ENCODE data around the gene ZCCHC8.

The ZCCHC8 gene

GRCh38 chr12:122427403-122427802 is 73.3 kb downstream of the ZCCHC8 start:
- DNase-seq (ENCODE audit: low read depth in 2 of 2), result no peak

DNA sequence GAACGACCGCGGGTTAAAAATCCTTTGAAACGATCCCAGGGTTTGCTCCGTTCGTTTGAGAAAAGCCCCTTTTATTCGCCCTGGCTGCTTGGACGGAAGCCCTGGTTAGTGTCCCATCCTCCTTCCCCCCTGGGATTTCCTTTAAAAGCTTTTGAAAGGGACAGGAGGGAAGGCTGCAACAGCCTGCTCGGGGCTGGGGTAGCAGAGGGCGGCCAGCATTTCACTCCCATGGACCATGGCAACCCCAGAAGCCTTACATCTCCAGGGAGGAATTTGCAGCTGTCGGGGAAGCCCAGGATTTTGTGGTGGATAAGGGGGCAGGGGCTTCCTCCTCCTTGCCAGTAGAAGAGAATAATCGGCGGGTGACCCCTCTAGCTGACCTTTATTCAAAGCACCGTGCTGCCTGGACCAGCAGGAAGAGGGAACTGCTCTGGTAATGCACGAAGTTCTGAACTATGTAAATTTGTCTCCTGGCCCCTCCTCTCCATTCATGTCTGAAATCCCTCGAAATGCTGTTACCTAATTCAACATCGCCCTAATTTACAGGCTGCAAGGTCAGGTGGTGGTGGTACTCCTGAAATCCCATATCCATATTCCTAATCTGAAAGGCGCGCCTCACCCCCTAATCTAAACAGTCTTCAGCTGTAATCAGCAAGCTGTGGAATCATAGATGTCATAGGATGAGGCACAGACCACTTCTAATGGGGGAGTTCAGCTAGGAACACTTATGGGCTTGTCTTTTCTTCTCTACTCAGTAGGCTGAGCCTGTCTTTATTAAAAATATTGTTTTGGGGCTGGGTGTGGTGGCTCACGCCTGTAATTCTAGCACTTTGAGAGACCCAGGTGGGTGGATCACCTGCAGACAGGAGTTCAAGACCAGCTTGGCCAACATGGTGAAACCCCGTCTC is 77.2 kb downstream of the ZCCHC8 start:
- no peak for DNase-seq (ENCODE audit: low read depth in 2 of 2)

- peak in 1 of 2 donors; percentile 23 for DNase-seq (ENCODE audit: low read depth in 2 of 2)
Measured at GRCh38 chr12:122422730-122423257, 77.9 kb downstream of the ZCCHC8 start.

- peak in 1 of 2 donors; percentile 41 for DNase-seq (ENCODE audit: low read depth in 2 of 2)
Measured at GRCh38 chr12:122421821-122422729, 78.7 kb downstream of the ZCCHC8 start, which contains the start of gene CLIP1. Gene CLIP1 (minus strand): TSS chr12:122422669. CDS start chr12:122380452, 42,217 bp downstream.

All from stimulated activated CD8-positive, alpha-beta memory T cell treated with anti-CD3 and anti-CD28 coated beads, Interleukin-15, amount 100 ng/mL, for 4 hours (primary cell).